Uterus (tissue), 4 donors: ENCODE measurements around the gene TADA2A. TPM values are rescaled to one million over a fixed set of nuclear protein-coding genes. Genes with fewer than 3 reads are reported as not detected.
"Not testable (repeated sequence)": the region's sequence is repeated elsewhere in the genome, so short reads cannot be mapped to it uniquely, and the experiment has no call there.

ENCODE experiments used
- DNase-seq, 2 donors: peaks; one replicate each; pipeline ENCODE4 v3.0.0-alpha.2; 2019 to 2020
- H3K27ac ChIP-seq, 2 donors: fragments of 200-600 bp; sonication (generic); 1 replicate in 1 of 2; 2 replicates in 1 of 2; pipeline ENCODE4 v1.5.1; 2016 to 2018
- H3K27me3 ChIP-seq, 2 donors: fragments of 200-600 bp; sonication (generic); one replicate each; pipeline ENCODE4 v1.5.1; 2018 to 2019; ENCODE audit warnings: control low read depth in 1 of 2
- H3K36me3 ChIP-seq, 2 donors: fragments of 200-600 bp; sonication (generic); one replicate each; pipeline ENCODE4 v1.5.1; 2019; ENCODE audit warnings: control low read depth in 1 of 2
- H3K4me1 ChIP-seq, 2 donors: fragments of 200-600 bp; sonication (generic); one replicate each; pipeline ENCODE4 v1.5.1; 2018 to 2019; ENCODE audit warnings: control low read depth in 1 of 2
- H3K4me3 ChIP-seq, 2 donors: fragments of 200-600 bp; sonication (generic); 1 replicate in 1 of 2; 2 replicates in 1 of 2; pipeline ENCODE4 v1.5.1; 2018 to 2019; ENCODE audit warnings: mild to moderate bottlenecking in 1 of 2
- H3K9me3 ChIP-seq, 2 donors: fragments of 200-600 bp; sonication (generic); one replicate each; pipeline ENCODE4 v1.5.1; 2019; ENCODE audit warnings: control low read depth in 1 of 2
- CTCF ChIP-seq, 4 experiments: fragments of 200-600 bp in 2 of 4; fragments of 450-650 bp in 2 of 4; sonication (generic) in 2 of 4; IDR thresholded peaks; one replicate each; pipeline ENCODE4 v1.5.1; 2016 to 2019; ENCODE audit warnings: antibody characterized with exemption in 4 of 4, mild to moderate bottlenecking in 2 of 4, moderate library complexity in 1 of 4
- POLR2A ChIP-seq, 2 donors: fragments of 450-650 bp; IDR thresholded peaks; one replicate each; pipeline ENCODE4 v1.6.1; 2016; ENCODE audit warnings: antibody characterized with exemption in 2 of 2, mild to moderate bottlenecking in 1 of 2, moderate library complexity in 1 of 2
- intact Hi-C: fragments of 100-400 bp; cut with DNase I; formaldehyde crosslinking; loops from one replicate; pipeline ENCODE4 v1.15.1; 2023; ENCODE audit warnings: low total_unique reads
- total RNA-seq, 4 donors: library from RNA; depleted of rRNA in 3 of 4; stranded (reverse); fragments of >200 nt in 3 of 4; gene quantifications; one replicate each; pipeline versions ENCODE4 v1.1.0 to v1.2.4, GENCODE V29; 2014 to 2023
- donor health status: DM: yes; HTN: yes; CAD: no.

Gene TADA2A
- total RNA-seq, 4 donors from 2014 or later = 13.8 to 40.8 (median 22.0) TPM

- H3K27ac ChIP-seq = no peak overlapping the region
- H3K9me3 ChIP-seq = no peaks in the 10 kb centered on the region
- no peaks in the 10 kb centered on the region for H3K27me3 ChIP-seq
- no peak for DNase-seq
- H3K4me3 ChIP-seq = no peak overlapping the region
- no peak for TF ChIP-seq CTCF (IDR thresholded peaks at IDR 0.05)
- intact Hi-C loops = no loop called here
- H3K36me3 ChIP-seq = no peaks in the 10 kb centered on the region
- no peaks in the 10 kb centered on the region for H3K4me1 ChIP-seq
These were observed 100.4 kb downstream of the TADA2A start for GRCh38 chr17:37507111-37507510.

- no peak overlapping the region for H3K27ac ChIP-seq
- H3K36me3 ChIP-seq = no peaks in the 10 kb centered on the region
- no peaks in the 10 kb centered on the region for H3K4me1 ChIP-seq
- no peak overlapping the region for H3K4me3 ChIP-seq
- no peaks in the 10 kb centered on the region for H3K27me3 ChIP-seq
- no peaks in the 10 kb centered on the region for H3K9me3 ChIP-seq
- no peak for TF ChIP-seq POLR2A (IDR thresholded peaks at IDR 0.05)
- intact Hi-C loops = no loop called here
- DNase-seq = no peak
These were observed 103.4 kb downstream of the TADA2A start for GRCh38 chr17:37510056-37510455.

GRCh38 chr17:37511642-37512041 lies 105.0 kb downstream of the TADA2A start:
- H3K4me3 ChIP-seq, H3K27me3 ChIP-seq, intact Hi-C loops, H3K36me3 ChIP-seq, DNase-seq, H3K9me3 ChIP-seq, H3K27ac ChIP-seq, H3K4me1 ChIP-seq: not testable (repeated sequence)

GRCh38 chr17:37512442-37513068 lies 105.9 kb downstream of the TADA2A start:
- no peak for DNase-seq
- no peaks in the 10 kb centered on the region for H3K27me3 ChIP-seq
- intact Hi-C loops = no loop called here
- H3K4me1 ChIP-seq = no peaks in the 10 kb centered on the region
- TF ChIP-seq POLR2A (IDR thresholded peaks at IDR 0.05) (no peak), CTCF (IDR thresholded peaks at IDR 0.05) (no peak)
- no peaks in the 10 kb centered on the region for H3K9me3 ChIP-seq
- H3K4me3 ChIP-seq = no peak overlapping the region
- no peak overlapping the region for H3K27ac ChIP-seq
- no peaks in the 10 kb centered on the region for H3K36me3 ChIP-seq

GRCh38 chr17:37513711-37514110 lies 107.0 kb downstream of the TADA2A start:
- intact Hi-C loops = no loop called here
- H3K4me1 ChIP-seq = no peaks in the 10 kb centered on the region
- H3K36me3 ChIP-seq = no peaks in the 10 kb centered on the region

GRCh38 chr17:37516127-37516571 lies 109.5 kb downstream of the TADA2A start:
- no peak for DNase-seq
- H3K36me3 ChIP-seq = no peaks in the 10 kb centered on the region
- no peaks in the 10 kb centered on the region for H3K9me3 ChIP-seq
- no peak overlapping the region for H3K4me3 ChIP-seq
- no peak for TF ChIP-seq CTCF (IDR thresholded peaks at IDR 0.05)
- no peak for TF ChIP-seq POLR2A (IDR thresholded peaks at IDR 0.05)
- intact Hi-C loops = no loop called here
- H3K27me3 ChIP-seq = no peaks in the 10 kb centered on the region
- H3K27ac ChIP-seq = no peak overlapping the region
- H3K4me1 ChIP-seq = no peaks in the 10 kb centered on the region

More at GRCh38 chr17:37513711-37514110, 107.0 kb downstream of the TADA2A start:
- no peak for DNase-seq
- Histone ChIP-seq H3K9me3 (no peaks in the 10 kb centered on the region), H3K4me3 (no peak overlapping the region), H3K27me3 (no peaks in the 10 kb centered on the region), H3K27ac (no peak overlapping the region)
- TF ChIP-seq POLR2A (IDR thresholded peaks at IDR 0.05) (no peak), CTCF (IDR thresholded peaks at IDR 0.05) (no peak)
